SK-N-SH (cell line): ENCODE results near the gene ACVR1B.

Experiments used
- CTCF ChIP-seq: fragments of 200-600 bp; sonication (generic); IDR thresholded peaks from 2 replicates; pipeline ENCODE4 v1.6.1; 2017; ENCODE audit warnings: antibody characterized with exemption, mild to moderate bottlenecking, moderate library complexity
- EP300 ChIP-seq, 2 experiments: IDR thresholded peaks; 2 replicates each; pipeline versions ENCODE4 v1.4.0 to v1.6.1; 2012; ENCODE audit warnings: borderline replicate concordance in 1 of 2, low read depth in 1 of 2, low read length in 1 of 2
- FOXJ3 ChIP-seq: sonication (generic); formaldehyde crosslinking; IDR thresholded peaks from 2 replicates; pipeline ENCODE4 v1.5.1; 2020; ENCODE audit warnings: mild to moderate bottlenecking, missing genetic modification reagents
- GABPA ChIP-seq: IDR thresholded peaks from 2 replicates; pipeline ENCODE4 v1.4.0; 2012; ENCODE audit warnings: low read depth, mild to moderate bottlenecking
- MEF2A ChIP-seq: IDR thresholded peaks from 2 replicates; pipeline ENCODE4 v1.4.0; 2012; ENCODE audit warnings: low read depth, borderline replicate concordance
- RCOR1 ChIP-seq: fragments of 150-350 bp; IDR thresholded peaks from 2 replicates; pipeline ENCODE4 v1.6.1; 2017; ENCODE audit warnings: antibody characterized with exemption, low read length
- REST ChIP-seq: IDR thresholded peaks from 2 replicates; pipeline ENCODE4 v1.6.1; 2012; ENCODE audit warnings: mild to moderate bottlenecking, low read depth, low read length, moderate library complexity

- TF ChIP-seq CTCF, result no peak
- TF ChIP-seq REST, result no peak
- no peak for TF ChIP-seq EP300 (IDR thresholded peaks at IDR 0.05; ENCODE audit: borderline replicate concordance in 1 of 2, low read depth in 1 of 2, low read length in 1 of 2)
- no peak for TF ChIP-seq GABPA
- TF ChIP-seq FOXJ3 (CRISPR knock-in tag), result no peak
- TF ChIP-seq RCOR1, result no peak
- no peak for TF ChIP-seq MEF2A
Observed at GRCh38 chr12:51955702-51956101, 4.2 kb downstream of the ACVR1B start.
